GM18526 (cell line): ENCODE results near the gene ZNF75A.
A peak's percentile ranks its signal among the peaks of the same experiment; 100 is the strongest.

Experiments
- POLR2A ChIP-seq: IDR thresholded peaks from 3 replicates; pipeline ENCODE4 v1.6.1; 2011; ENCODE audit not compliant: insufficient read length; ENCODE audit errors: extremely low read depth

Gene ZNF75A

DNA sequence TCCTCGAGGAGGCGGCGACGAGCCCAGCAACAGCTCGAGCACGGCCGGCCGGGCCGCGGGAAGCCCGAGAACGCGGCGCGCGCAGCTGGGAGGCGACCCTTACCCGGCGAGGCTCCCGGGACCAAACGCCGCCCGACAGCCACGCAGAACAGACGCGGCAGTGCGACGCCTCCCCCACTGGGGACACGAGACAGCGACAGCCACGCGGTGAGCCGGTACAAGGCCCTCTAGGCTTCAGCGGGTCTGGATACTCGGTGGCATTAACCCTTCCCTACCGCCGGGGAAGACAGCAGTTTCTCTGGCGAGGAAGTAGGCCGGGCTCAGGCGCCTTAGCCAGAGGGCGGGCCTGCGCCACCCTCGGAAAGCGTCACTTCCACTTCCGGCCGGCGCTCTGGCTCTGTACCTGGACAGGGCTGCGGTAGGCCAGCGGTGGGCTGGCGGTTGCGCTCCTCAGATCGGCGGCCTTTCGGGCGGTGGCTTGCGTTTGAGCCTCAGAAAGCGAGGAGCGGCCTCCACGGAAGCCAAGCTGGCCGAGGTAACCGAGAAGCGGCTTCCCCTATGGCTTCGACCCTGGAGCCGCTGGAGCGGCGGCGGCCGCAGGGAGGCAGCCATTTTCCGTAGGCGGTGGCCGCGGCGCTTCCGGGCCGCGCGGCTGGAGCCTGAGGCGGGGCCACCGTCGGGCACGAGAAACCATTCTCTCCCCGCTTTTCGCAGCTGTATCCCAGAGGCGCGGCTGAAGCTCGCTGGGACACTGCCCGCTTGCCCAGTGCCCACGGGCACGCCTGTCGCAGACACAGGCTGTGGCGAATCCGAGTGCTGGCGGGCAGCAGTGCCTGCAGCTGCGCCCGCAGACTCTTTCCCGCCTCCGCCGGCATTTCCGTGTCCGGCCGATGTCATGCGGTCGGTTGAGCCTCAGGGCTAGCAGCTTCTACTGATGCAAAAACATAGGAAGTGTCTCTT, at the start of gene ZNF75A, which contains the start of gene TIGD7:
Gene ZNF75A, plus strand, starts transcription at position 389 of the 960 bp plus-strand sequence. CDS start 2,932 bp downstream, outside the sequence.
Gene TIGD7, minus strand, starts transcription at position 322 of the 960 bp plus-strand sequence. CDS start 4,816 bp downstream, outside the sequence.
- peak; percentile 93 for TF ChIP-seq POLR2A

DNA sequence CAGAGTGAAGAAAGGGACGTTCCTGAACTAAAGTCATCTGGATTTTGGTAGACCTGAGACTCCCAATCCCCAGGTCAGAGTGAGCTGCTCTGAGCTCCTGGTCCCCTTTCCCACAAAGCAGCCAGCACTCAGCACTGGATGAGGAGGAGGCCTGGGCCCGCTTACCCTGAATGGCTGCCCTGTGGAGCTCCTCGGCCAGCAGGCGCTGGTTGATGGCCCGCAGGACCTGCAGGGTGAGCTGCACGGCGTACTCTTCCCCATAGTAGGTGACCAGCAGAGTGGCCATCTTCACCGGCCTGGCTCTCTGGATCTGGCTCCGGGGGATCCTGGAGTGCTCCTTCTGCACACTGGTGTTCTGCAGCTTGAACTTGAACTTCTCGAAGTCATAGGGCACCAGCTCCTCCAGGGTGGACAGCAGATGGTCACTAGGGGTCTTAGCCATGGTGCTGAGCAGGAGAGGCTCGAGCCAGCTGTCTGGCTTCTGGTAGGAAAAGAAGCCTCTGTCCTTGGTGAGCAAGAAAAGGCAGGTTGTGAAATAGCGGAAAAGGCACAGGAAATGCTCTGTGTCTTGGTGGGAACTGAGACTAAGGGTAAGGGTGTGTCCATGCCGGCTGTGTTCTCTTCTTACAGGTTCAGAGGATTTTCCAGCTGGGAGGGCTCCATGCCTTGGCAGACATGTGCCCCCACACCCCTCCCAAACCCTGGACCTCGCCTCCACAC, 49.0 kb upstream of the ZNF75A start, which contains the start of gene MEFV:
Gene MEFV, minus strand, starts transcription at position 488 of the 720 bp plus-strand sequence. Its CDS starts 46 bp downstream, at position 442.
- TF ChIP-seq POLR2A: no peak

DNA sequence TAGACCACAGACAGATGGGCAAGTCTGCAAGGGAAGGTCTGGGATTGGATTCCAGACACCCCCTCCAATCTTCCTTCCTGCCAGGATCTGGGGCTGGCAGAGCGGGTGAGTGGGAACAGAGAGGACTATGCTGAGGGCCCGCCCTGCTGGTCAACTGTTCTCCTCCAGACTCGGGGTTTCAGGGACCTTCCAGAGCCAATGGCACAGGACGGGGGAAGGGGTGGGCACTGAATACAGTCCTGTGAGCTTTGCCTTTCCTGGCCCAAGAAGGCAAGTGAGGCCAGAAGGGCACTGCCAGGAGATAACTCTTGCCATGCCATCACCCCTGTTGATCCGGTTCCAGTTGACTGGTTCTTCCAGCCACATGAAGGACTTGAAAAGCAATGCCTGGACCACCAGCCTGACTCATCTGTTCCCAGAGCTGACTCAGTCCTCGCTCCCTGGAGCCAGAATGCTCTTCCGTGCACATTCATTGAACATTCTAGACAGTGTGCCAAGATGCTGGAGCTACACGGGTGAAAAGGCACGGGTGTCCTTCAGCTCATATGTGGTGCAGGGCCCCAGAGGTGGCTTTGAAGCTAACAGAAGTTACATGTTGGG, 48.3 kb upstream of the ZNF75A start:
- TF ChIP-seq POLR2A: no peak

DNA sequence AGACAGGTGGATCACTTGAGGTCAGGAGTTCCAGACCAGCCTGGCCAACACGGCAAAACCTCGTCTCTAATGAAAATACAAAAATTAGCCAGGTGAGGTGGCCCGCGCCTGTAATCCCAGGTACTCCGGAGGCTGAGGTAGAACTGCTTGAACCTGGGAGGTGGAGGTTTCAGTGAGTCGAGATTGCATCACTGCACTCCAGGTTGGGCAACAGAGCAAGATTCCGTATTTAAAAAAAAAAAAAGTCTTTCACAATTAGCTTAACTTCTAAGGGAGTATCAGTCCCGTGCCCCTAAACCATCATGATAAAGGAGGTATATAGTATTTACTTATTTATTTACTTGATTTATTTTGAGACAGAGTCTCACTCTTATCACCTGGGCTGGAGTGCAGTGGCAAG, 45.5 kb upstream of the ZNF75A start:
- no peak for TF ChIP-seq POLR2A

DNA sequence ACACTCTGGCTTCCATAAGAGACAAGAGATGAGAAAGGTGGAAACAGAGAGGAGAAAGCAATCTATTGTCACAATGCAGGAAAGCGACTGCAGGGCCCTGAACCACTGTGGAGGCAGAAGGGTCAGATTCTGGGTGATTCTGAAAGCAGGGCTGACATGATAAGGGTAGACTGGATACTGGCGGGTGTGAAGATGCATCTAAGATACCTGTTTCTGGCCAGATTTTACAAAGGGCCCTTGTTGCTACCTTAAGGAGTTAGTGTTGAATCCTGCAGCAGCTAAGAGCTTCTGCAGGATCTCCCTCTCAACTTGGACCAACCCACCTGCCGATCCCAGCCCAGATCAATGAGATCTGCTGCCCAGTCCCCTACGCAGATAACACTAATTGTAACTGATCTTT, 42.8 kb upstream of the ZNF75A start:
- TF ChIP-seq POLR2A: no peak

DNA sequence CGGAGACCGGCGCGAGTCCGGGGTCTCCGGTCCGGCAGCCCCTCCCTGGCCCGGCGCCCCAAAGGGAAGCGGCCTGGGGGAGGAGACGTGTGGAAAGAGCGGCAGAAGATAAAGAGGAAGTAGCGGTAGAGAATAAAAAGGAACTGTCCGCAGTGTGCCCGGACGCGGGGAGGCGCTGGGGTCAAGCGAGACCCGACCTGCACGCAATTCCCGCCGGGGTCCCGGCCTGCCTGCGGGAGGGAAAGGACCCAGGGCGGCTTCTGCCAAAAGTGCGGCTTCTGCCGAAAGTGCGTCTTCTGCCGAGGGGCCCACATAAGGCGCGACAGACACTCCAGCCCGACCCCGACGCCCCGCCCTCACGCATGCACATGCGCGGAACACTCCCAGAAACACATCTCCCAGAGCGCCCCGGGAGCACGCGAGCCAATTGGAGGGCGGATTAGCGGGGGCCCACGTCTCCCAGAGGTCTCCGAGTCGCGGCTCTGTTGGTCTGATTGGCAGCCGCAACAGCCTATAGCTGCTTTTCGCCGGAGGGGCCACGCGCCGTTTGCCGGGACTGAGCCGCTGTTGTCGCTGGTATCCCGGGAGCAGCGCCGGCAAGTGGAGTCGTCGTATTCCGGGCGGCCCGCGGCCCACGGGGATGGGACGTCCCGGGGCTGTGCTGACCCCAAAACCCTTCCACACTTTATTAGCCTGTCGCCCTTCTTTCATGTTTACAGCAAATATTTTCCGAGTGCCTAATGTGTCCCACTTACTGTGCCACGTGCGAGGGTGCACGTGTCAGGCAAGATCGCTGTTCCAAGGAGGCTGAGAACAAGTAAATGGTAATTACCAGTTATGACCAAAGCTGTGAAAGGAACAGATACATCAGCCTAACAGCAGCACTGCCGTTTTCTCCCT, 40.9 kb upstream of the ZNF75A start:
- peak; percentile 82 for TF ChIP-seq POLR2A

DNA sequence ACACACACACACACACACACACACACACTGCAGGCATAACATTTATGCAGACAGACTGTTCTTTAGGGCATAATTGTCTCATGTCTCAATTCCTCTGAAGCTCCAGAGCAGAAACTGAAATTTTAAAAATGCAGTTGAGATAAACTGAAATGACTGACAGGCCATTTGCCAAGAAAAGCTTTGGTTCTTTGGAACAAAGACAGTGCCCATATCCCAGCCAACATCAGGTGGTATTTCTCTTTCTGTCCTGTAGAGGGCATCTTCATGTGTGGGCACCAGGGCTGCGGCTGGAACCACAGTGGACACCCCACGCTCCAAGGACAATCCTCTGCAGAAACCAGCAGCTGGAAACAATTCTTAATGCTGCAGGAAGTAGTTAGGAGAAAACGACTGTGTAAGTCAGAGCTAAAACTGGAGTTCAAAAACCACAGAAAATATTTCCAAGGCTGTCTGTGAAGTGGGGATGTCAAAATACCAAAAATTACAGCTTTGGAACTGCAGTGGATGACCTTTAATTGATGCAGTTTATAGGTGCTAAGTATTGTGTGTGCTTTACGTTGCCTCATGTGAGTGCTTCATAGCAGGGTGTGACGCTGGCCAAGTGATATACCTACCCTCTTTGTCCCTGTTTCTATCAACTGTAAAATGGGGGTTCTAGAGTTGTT, 38.3 kb upstream of the ZNF75A start:
- TF ChIP-seq POLR2A: no peak

DNA sequence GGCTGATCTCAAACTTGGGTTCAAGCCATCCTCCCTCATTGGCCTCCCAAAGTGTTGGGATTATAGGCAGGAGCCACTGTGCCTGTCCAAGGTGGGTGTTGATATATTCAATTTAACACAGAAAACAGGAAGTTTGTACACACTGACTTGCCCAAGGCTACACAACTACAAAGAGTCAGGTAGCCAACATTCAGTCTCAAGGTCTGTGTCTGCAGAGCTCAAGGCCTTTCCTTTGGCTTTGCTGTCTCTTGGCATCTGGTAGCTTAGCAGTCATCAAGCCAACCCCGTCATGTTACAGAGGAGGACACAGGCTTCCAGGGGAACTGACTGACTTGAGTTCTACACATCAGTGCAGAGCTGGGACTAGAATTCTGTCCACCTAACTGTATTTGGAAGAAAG, 37.0 kb upstream of the ZNF75A start:
- no peak for TF ChIP-seq POLR2A

DNA sequence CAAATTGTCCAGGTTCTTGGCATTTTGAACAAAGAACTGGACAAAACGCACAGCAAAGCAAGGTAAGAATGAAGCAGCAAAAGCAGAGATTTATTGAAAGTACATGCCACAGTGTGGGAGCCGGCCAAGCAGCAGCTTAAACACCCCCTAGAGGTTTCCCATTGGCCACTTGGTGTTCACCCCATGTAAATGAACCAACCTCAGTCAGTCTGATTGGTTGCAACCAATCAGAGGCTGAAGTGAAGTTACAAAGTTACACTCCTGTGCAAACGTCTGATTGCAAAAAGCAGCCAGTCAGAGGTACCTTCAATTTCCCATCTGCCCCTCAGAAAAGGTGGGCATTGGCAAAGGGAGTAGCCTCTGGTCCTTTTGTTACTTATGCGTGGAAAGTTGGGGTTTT, 30.8 kb upstream of the ZNF75A start:
- TF ChIP-seq POLR2A: no peak

DNA sequence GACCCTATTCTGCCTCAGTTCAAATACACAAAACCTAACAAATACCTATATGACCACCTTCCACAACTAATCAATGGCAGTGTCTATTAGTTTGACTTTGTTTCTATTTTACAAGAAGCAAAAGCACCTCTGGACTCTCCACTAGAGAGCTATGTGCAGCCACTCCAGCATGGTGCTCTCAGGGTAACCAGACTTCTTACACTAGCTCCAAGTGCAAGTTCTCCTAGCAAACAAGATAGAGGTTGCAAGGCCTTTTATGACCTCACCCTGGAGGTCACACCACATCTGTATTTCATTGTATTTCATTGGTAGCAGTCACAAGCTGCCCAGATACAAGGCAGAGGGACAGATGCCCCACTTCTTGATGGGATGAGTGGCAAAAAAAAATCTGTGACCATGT, 30.4 kb upstream of the ZNF75A start:
- no peak for TF ChIP-seq POLR2A

DNA sequence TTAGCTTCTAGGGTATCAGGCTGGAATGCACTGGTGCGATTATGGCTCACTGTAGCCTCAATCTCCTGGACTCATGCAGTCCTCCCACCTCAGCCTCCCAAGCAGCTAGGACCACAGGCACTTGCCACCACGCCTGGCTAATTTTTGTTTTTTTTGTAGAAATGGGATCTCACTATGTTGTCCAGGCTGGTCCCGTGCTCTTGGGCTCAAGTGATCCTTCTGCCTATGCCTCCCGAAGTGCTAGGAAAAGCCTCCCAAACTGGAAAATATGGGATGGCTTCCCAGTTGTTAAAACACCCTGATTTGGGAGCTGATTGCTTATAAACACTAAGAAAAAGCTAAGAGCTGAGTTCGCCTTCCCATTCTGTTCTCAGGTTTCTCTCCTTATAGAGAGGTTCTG, 28.6 kb upstream of the ZNF75A start:
- TF ChIP-seq POLR2A: no peak

DNA sequence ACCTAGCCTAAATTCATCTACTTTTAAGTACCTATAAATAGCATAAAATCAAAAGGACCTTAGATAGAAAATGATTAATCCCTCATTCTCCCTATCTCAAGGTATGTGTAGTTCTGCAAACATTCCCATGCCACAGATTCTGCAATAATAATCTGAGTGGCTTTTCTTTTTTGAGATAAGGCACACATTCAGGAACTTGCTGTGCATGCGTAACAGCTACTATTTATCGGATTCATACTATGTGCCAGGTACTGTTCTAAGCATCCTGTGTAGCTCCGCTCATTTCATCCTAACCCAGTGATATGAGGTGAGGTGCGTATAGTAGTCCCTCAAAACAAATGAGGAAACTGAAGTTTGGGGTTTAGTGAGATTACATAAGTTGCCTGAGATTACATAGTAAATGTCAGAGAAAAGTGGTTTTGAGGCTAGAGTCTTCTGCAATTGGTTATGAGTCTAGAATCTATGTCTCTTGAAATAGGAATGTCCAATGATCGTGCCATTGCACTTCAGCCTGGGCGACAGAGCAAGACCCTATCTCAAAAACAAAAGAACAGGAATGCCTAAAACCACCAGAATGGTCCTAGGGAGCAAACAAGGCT, 24.0 kb upstream of the ZNF75A start:
- no peak for TF ChIP-seq POLR2A

DNA sequence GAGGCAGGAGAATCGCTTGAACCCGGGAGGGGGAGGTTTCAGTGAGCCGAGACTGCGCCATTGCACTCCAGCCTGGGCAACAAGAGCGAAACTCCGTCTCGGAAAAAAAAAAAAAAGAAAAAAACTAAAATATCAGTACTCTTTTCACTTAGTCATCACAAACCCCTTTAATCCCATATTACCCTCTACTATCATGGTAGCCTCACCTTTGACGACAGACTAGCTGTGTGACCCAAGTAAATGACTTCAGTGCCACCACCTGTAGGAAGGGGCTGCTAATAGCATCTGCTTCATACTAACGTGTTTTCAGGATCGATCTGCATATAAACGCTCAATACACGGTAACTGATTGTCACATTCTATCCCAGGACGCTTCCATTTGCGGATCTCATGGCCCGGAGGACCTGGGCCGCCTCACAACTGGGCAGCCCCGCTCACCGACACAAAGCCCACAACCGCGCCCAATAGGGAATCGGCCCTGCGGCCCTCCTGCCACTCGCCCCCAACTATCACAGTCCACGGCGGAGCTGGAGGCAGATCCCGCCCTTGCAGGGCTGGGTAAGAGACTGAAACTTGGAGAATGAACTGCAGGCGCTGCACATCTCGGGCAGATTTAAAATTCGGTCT, 23.1 kb upstream of the ZNF75A start:
- TF ChIP-seq POLR2A: no peak
